GM18520 (cell line): ENCODE measurements around the gene APPL2.

Experiments used
- ATAC-seq: cut with Tn5 transposase; IDR thresholded peaks from one replicate; pipeline ENCODE4 v1.9.1; 2021; ENCODE audit not compliant: unreplicated experiment

Gene APPL2

DNA sequence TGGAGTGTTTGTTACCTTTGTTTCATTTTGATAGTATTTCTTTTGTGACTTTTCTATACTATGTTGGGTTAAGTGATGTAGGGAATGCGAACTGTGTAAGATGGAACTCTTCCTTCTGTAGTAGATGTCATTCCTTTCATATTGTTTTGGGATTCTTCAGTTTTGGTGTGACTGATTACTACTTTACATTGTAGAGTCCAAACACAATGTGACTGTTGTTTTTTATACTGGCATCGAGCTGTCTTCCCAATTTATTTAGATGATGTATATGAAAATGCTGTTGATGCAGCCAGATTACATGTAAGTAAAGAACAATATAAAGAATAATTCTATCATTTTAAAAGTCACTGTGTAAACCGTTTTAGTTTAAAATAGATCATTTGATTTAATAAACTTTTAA is 93.7 kb downstream of the APPL2 start:
- no peak for ATAC-seq

DNA sequence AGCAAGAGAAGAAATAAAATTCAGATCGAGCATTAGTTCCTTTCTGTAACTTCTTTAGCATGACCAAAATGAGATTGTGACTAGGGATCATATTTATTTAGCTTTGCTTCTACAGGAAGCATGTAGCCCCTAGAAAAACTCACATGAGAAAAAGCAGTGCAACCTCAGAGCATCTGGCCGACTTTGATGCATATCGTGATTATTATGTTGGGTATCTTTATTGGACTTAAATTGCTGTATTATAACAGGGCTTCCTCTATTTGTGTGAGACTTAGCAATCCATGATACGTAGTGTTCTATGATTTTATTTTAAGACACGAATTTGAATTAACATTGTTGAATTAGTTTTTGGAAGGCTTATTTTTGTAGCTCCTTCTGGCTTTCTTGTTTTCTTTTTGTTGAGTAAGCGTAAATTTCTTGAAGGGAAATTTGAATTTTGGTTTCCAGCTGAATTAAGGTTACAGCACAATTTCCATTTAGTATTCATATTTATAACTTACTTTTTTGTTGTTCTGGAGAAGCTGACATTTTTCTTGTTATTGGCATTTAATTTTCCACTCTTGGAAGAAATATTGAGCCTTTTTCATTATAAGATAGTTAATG is 94.6 kb downstream of the APPL2 start:
- ATAC-seq, result no peak

DNA sequence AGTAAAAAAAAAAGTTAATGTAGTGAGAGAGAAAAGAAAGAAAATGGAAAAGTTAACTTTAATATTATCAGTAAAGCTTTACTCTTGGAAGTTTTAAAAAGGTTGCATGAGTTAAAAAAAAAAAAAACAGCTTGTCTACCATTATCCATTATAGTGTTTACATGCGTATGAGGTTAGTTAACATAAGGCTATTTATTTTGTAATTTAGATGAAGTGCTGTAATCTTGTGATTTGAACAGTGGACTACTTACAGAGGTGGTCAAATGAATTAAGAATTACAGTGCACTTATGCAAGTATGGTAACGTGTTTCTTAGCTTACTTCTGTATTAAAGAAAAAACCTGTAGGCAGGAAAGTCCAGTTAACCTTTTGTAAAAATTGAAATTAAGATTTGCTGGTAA is 97.7 kb downstream of the APPL2 start:
- no peak for ATAC-seq
